Kidney epithelial cell (primary cell): ENCODE results near the gene ACSS3. TPM values are rescaled to one million over a fixed set of nuclear protein-coding genes. Genes with fewer than 3 reads are reported as not detected.

Source experiments
- DNase-seq: peaks from one replicate; pipeline ENCODE4 v3.0.0-alpha.2; 2010; ENCODE audit warnings: low read depth
- H3K27me3 ChIP-seq: 2 replicates; pipeline ENCODE4 v1.6.0; 2011; ENCODE audit warnings: low read length; ENCODE audit not compliant: control insufficient read depth, insufficient read depth
- H3K36me3 ChIP-seq: 2 replicates; pipeline ENCODE4 v1.5.1; 2011; ENCODE audit warnings: low read length; ENCODE audit not compliant: control insufficient read depth, insufficient read depth
- H3K4me3 ChIP-seq: 2 replicates; pipeline ENCODE4 v1.5.1; 2011; ENCODE audit warnings: low read depth, mild to moderate bottlenecking, control low read depth, low read length
- CTCF ChIP-seq: IDR thresholded peaks from 2 replicates; pipeline ENCODE4 v1.5.1; 2011; ENCODE audit warnings: mild to moderate bottlenecking, moderate library complexity, low read length, control low read depth, inconsistent platforms; ENCODE audit not compliant: insufficient read depth, poor library complexity, severe bottlenecking
- total RNA-seq: library from RNA; depleted of rRNA; stranded (reverse); fragments of >200 nt; gene quantifications from 2 replicates; pipeline ENCODE4 v1.2.3, GENCODE V29; 2015

ACSS3 gene
- total RNA-seq, 1 donor from 2014 or later = 5.5 TPM

GRCh38 chr12:81296556-81297305, 218.9 kb downstream of the ACSS3 start:
- DNase-seq = peak; percentile 25

GRCh38 chr12:81297601-81298000, 219.7 kb downstream of the ACSS3 start:
- no peak for DNase-seq
- H3K27me3 ChIP-seq = no peaks in the 10 kb centered on the region
- no peak overlapping the region for H3K4me3 ChIP-seq
- H3K36me3 ChIP-seq = no peaks in the 10 kb centered on the region
- no peak for TF ChIP-seq CTCF

More at GRCh38 chr12:81296556-81297305, 218.9 kb downstream of the ACSS3 start:
- Histone ChIP-seq H3K4me3 (no peak overlapping the region), H3K27me3 (no peaks in the 10 kb centered on the region), H3K36me3 (no peaks in the 10 kb centered on the region)
- no peak for TF ChIP-seq CTCF

GRCh38 chr12:81300454-81300853, 222.6 kb downstream of the ACSS3 start:
- no peaks in the 10 kb centered on the region for H3K27me3 ChIP-seq
- TF ChIP-seq CTCF = no peak
- DNase-seq = peak; percentile 7
- no peaks in the 10 kb centered on the region for H3K36me3 ChIP-seq
- H3K4me3 ChIP-seq = no peak overlapping the region

- TF ChIP-seq CTCF = no peak
- no peak overlapping the region for H3K4me3 ChIP-seq
- no peaks in the 10 kb centered on the region for H3K27me3 ChIP-seq
- no peak for DNase-seq
- H3K36me3 ChIP-seq = no peaks in the 10 kb centered on the region
Observed at GRCh38 chr12:81303935-81304334, 226.1 kb downstream of the ACSS3 start.

Other genes with a start within 250 kb of the ACSS3 start
- gene LIN7A, start 140.1 kb upstream of the ACSS3 start, total RNA-seq = 0.79 and 1.3 TPM in 2 replicates